Activated T-cell treated with anti-CD3 and anti-CD28 coated beads for 48 hours (primary cell): ENCODE results near the gene ANO5.
"Not testable (repeated sequence)": the region's sequence is repeated elsewhere in the genome, so short reads cannot be mapped to it uniquely, and the experiment has no call there.

Experiments used
- DNase-seq: peaks from one replicate; pipeline ENCODE4 v3.0.0-alpha.2; 2020; ENCODE audit warnings: low read depth

ANO5 gene

DNA sequence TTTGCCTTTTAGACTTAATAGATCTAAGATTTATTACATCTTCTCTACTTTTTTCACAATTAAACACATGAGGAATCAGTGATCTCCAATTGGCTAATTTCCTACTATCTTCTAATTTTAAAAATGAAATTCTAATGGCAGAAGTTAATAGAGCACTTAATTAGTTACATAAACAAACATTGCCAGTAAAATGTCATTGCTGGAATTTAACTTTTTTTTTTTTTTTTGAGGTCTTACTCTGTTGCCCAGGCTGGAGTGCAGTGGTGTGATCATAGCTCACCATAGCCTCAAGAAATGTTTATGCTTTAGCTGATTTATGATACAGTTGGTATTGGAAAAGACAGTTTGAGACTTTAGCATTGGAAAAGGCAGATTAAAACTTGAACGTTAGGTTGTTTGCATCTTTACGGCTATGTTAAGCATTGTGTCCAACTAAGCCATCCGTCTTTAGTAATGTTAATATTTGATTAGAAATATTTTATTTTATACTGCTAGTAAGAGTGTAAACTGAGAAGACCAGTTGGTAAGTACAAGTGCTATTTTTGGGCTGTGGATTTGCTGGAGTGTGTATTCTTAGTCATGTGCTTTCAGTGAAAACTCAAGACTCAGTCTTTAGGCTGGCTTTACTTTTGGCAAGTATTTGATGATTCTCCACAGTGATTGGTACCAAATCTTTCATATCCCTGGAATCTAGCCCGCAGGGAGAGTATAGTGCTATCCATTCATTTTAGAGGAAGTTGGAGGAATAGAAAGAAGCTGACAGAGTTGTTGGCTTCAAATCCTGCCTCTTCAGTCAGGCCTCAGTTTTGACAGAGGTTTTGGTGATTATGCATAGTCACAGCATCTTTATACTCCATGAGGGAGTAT, 4.5 kb downstream of the ANO5 start:
- no peak for DNase-seq

DNA sequence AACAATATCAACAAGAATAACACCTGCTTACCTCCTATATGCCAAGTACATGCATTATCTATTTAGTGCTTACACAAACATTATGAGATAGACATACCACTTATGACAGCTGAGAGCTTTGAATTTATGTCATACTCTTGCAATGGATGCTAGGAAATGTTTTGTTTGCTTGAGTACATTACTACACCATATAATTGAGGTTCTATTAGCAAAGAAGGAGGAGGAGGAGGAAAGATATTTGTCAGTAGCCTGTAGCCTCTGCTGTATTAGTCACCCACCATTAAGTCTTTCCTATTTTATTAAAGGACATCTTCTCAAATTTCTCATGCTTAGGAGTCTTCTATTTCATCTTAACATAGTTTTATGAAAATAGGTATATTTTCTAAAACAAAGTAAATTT, 6.4 kb downstream of the ANO5 start:
- no peak for DNase-seq

DNA sequence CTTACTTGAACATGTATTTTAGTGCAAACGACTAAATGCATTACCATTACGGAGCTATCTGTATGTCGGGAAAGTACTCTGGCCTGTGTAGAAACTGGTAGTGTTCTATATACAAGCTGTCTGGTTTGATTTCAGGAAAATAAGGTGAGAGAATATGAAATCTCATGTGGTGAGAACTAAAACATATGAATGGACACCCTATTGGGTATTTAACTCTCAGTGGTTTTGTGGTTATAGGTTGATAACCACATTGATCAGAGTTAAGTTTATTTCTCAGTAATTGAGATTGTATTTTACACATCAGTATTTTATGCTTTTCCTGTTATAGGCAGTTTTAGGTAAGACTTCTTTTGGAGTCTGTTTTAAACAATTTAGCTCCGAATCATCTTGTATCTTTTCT, 10.4 kb downstream of the ANO5 start:
- DNase-seq = no peak

DNA sequence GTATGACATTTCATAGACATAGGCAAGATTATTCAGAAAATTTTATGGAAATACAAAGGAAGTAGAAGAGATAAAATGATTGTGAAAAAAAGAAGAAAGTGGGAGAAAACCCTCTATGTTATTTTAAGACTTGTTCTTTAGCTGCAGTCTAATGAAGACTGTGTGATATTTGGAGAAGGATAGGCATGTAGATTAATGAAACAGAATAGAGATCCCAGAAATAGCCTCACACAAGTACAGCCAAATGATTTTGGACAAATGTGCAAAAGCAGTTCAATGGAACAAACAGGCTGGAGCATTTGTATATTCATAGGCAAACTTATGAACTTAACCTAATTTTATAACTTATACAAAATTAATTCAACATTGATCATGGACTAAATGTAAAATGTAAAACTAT, 14.3 kb downstream of the ANO5 start:
- DNase-seq = no peak

DNA sequence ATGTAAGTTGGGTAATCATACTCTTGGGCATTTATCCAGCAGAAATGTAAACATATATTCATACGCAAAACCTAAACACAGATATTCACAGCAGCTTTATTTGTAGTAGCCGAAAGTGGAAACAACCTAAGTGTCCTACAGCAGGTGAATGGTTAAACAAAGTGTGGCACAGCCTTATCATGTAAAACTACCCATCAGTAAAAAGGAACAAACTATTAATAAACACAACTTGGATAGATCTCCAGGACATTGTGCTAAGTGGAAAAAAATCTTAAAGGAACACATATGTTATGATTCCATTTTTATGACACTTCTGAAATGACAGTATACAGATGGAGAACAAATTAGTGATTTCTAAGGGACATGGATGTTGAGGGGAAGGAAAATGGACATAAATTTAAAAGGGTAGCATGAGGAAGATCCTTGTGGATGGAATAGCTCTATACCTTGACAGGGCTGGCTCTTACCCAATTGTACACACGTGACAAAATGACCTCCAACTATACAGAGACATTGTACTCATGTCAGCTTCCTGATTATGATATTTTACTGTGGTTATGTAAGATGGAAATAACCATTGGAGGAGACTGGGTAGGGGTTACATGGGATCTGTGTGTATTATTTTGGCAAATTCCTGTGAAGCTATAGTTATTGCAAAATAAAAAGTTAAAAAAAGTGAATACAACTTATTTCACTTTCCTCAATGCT, 15.4 kb downstream of the ANO5 start:
- no peak for DNase-seq

DNA sequence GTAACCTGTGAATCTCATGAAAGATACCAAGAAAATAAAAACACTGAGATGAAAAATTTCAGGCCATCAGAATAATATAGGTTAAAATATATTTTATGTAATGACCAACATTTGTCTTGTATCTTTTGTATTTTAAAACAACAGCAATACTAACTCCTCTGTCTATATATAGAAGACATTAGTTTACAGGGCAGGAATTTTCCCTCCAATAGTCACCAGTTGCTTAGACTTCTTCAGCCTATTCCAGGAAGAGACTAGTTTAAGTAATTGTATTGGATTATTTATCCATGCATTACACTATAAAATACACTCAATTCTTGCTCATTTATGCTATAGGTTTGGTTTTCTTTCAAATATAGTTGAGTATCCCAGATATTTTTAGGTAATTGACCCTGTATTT, 24.1 kb downstream of the ANO5 start:
- DNase-seq = no peak

DNA sequence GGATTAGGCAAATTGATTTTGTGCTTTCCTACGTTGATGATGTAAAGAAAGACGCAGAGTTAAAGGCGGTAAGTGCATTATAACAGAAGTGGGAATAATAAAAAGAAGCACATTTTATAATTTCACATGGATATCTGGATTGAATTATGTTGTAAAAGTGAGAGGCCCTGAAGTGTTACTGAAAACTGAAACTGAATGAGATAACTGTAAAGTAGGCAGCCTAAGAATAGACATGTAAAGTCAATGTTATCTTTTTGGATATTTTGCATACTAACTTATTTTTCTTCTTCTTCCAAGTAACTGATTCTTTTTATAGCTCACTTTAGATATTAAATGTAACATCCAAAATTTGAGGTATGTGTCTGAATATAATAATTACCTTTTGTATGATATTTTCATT, 28.3 kb downstream of the ANO5 start:
- DNase-seq = no peak

DNA sequence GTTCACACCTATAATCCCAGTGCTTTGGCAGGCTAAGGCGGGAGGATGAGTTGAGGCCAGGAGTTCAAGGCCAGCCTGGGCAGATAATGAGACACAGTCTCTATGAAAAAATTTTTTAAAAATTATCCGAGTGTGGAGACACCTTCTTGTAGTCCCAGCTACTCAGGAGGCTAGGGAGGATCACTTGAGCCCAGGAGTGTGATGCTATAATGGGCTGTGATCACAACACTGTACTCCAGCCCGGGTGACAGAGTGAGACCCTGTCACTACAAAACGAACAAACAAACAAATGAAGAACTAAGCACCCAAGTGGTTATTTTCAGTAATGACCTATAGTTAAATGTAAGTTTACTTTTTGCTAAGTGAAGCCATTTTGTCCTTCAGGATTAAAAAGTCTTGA, 32.3 kb downstream of the ANO5 start:
- no peak for DNase-seq

DNA sequence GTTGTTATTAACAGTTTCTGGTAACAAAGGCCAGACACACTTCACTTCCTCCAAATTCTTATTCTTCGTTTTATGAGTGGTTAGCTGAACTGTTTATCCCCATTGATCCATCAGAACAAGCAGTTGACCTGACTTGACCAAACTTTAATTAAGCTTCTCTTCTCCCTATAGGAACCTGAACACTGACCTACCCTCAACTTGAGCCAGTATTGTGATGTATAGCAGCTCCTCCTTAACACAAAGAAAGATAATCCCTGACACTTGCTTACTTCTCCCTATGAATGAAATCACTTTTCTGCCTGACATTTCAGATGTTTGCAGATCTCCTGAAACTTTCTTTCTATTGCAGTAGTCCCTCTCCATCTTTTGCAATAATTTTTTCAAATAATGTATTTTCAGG, 41.9 kb downstream of the ANO5 start:
- no peak for DNase-seq

DNA sequence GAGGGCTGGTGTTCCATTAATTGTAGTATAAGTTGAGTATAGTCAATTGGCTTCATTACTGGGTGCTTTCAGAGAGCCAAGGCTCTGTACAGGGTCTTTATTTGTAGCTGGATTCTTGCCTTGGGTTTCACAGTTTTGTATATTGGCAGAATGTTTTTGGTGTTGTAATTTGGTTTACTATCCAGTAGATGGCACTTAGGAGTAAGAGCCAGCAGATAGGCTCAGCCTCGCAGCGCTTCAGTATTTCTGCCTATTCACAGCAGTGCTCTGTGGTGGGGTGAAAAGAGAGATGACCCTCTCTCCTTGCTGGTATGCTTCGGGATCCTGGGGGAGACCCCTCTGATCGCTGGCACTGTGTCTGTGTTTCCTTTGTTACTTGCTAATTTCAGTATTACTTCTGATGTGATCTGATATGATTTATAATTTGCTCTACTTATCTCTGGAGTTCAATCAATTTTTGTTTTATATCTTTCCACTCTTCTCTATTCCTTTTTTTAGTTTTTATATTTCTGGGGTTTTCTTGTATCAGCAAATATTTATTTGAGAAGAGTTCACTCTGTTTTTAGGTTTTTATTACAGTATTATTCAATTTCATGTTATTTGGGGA, 52.2 kb downstream of the ANO5 start:
- no peak for DNase-seq

DNA sequence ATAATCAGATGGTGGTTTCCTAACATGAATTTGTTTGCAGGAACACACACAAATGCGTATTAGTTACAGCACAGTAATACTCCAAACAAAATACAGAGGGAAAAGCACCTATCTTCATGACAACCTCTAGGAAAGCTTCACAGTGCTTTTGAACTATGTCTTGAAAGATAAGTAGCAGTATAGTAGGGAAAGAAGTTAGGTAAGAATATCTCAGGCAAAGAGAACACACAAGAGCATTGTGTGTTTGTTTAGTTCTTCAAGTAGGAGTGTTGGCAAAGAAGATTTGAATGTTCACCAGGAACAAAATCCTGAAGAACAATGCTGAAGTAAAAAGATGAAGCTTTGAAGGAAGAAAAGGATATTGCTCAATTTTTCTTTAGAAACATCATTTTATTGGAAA, 54.1 kb downstream of the ANO5 start:
- no peak for DNase-seq

DNA sequence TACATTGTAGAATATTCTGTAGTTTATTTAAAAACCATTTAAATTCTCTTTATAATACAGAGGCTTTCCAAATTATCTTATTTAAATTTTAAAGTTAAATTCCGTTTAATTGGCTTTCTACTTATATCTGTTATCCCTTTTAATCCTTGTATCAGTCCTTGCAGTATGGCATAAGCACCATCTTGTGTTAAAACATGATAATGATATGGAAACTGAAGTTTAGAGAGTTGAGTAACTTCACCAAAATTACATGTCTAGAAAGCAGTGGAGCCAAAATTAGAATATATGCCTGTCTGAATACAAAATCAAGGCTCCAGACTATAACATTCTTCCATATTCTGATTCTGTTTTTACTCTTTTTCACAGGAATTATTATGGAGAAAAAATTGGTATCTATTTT, 57.0 kb downstream of the ANO5 start:
- DNase-seq = no peak

DNA sequence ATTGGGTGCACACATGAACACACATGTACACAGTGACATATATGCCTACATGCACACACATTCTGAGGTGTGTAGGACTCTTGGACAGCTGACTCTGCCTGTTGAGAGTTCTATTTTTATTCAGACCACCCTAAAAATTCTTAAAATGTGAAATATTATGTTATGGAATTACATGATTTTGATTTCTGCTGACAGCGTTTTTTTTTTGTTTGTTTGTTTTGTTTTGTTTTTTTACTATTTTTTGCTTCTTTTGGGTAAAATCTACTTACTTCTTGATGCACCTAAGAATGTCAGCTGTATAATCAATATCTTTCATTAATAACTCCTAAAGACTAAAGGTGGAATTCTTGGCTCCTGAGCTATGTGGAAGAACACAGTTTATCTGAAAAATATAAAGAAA, 64.0 kb downstream of the ANO5 start:
- DNase-seq = no peak

DNA sequence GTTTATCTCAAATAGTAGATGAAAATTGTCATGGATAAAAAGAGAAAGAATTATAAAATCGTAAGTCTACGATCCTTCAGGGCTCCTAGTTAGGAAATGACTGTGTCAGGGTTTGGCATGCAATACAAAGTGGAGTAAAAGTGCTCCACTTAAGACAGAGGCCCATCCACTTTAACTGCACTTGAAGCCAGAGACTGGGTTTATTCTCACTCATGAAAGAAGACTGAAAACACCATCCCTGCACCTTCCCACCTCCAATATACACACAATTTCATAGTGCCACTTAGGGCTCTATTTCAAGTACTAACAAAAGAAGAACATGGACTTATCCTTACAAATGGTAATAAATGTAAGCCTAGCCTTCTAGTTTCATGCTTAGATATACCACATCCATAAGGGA, 70.7 kb downstream of the ANO5 start:
- no peak for DNase-seq

DNA sequence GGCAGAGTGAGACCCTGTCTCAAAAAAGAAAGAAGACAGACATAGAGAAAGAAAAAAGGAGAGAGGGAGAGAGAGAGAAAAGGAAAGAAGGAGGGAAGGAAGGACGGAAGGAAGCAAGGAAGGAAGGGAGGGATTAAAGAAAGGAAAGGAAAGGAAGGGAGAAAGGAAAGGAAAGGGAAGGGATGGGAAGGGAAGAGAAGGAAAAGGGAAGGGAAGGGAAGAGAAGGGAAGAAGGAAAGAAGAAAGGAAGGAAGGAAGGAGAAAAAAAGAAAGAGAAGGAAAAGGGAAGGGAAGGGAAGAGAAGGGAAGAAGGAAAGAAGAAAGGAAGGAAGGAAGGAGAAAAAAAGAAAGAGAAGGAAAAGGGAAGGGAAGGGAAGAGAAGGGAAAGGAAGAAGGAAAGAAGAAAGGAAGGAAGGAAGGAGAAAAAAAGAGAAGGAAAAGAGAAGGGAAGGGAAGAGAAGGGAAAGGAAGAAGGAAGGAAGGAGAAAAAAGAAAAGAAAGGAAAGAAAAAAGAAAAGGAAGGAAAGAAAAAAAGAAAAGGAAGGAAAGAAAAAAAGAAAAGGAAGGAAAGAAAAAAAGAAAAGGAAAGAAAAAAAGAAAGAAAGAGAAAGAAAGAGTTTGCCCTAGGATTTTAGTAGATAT, 76.2 kb downstream of the ANO5 start:
- DNase-seq = not testable (repeated sequence)

DNA sequence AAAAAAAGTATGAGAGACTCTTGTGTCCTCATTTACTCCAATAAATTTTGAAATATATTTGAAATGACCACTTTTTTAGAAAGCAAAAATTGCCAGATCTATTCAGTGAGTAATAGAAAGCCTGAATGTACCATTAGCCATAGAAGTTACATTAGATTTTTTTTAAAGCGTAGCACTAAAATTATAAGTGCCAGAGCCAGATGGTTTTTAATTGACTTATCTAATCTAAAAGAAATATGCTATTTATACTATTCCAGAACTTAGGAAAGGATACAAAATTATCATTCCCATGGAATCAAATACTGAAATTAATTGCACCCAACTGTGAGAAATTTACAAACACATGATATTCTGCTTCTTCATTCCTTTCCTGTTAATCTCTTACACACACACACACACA, 80.9 kb downstream of the ANO5 start:
- no peak for DNase-seq

DNA sequence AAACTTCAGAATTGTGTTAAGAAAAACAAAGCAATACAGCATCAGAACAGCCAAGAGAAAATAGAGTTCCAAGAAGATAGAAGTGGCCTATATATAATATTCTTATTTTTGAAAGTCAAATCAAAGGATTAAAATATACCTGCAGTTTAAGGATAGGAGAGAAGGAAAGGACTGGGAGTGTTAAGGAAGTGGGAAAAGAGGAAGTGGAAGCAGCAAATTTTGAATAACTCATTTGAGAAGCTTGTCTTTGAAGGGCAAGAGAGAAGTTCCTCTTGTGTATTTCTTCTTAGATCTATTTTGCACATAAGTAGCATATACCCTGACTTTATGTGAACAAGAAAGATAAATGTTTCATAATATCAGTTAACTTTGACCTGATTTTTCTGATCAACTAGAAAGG, 82.7 kb downstream of the ANO5 start:
- no peak for DNase-seq

DNA sequence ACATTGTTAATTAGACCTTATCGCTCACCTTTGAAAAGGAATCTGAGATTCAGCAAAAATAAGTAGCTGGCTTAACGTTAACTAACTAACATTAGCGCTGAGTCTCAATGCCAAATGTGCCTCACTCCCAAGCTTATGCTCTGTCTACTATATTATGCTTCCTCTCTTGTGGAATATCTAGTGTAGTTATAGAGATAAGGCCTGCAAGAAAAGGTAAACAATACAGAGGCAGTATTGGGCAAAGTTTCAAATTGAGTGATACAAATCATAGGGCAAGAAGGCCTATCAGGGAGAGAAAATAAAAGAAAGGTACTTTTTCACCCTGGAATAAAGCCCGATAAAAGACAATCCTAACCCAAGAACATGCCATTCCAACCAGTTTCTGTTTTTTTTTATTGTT, 83.7 kb downstream of the ANO5 start:
- no peak for DNase-seq

DNA sequence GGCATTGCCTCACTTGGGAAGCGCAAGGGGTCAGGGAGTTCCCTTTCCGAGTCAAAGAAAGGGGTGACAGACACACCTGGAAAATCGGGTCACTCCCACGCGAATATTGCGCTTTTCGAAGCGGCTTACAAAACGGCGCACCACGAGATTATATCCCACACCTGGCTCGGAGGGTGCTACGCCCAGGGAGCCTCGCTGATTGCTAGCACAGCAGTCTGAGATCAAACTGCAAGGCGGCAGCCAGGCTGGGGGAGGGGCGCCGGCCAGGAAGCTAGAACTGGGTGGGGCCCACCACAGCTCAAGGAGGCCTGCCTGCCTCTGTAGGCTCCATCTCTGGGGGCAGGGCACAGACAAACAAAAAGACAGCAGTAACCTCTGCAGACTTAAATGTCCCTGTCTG, 92.1 kb downstream of the ANO5 start:
- DNase-seq = not testable (repeated sequence)

DNA sequence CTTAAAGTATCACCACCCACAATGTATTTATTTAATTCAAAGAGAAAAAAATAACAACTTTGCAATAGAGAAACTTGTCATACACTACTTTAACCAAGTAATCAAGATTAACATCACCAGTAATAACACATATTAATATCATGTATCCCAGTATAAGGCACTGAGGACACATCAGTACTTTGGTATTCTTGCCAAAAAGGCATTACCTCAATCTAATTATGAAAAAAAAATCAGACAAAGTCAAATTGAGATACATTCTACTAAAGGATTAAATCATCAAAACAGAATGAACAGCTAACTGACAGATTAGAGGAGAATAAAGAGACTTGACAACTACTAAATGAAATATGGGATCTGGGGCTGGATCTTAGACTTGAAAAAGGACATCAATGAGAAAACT, 109.5 kb downstream of the ANO5 start:
- no peak for DNase-seq

DNA sequence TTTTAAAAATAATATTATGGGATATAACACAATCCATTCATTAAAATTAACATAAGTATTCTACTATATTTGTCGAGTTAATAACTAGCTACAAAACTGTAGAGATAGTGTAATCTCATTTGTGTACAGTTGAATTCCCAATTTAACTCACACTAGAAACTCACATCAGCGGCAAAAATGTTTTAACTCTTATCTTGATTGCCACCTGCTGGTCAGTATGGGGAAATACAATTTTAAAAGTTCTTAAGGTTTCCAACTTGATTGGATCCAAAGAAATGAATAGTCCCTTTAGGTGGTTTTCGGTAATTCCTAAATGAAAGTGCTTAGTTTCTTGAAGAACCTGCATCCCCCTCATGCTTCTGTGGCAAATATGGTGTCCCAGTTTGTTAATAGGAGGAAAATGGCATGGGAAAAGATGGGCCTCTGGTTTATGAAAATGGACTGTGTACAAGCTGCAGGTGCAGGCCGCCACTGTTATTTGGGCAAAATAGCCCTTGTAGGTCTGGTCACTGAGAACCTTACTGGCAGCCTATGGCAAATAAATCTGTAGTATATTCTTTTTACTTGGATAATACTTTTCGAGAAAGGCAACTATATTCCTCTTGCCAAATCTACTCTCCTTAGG, 111.6 kb downstream of the ANO5 start:
- no peak for DNase-seq

DNA sequence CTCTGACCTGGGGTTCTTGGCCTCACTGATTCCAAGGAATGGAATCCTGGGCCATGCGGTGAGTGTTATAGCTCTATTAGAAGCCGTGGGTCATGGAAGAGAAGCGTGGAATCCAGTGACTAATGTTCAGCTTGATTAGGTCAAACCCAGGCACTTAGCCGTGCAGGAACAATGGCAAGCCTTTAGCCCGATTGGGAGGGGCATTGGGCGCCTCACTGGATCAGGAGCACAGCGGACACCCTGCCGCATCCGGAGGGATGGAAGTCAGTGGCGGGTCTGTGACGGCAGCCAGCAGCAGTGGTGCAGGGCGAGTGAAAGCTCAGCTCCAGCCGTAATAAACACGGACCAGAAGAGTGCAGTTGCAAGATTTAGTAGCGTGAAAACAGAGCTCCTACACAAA, 124.8 kb downstream of the ANO5 start:
- DNase-seq = no peak
